SKM-1 (cell line): ENCODE measurements around the gene G6PC2.

ENCODE experiments used
- DNase-seq: peaks from one replicate; lab custom pipeline; 2025; ENCODE audit not compliant: unreplicated experiment; lab: John Stamatoyannopoulos, UW

The G6PC2 gene

GRCh38 chr2:168945508-168945907 lies 44.4 kb downstream of the G6PC2 start:
- DNase-seq = no peak

- peak; percentile 9 for DNase-seq
Measured at GRCh38 chr2:168948621-168949212, 47.6 kb downstream of the G6PC2 start.

- DNase-seq = no peak
Measured at GRCh38 chr2:168949324-168949723, 48.2 kb downstream of the G6PC2 start.

GRCh38 chr2:168951871-168952270 lies 50.8 kb downstream of the G6PC2 start:
- no peak for DNase-seq

- no peak for DNase-seq
Measured at GRCh38 chr2:168952424-168952823, 51.3 kb downstream of the G6PC2 start.

GRCh38 chr2:168954256-168954655 lies 53.2 kb downstream of the G6PC2 start:
- DNase-seq = no peak

- no peak for DNase-seq
Measured at GRCh38 chr2:168955321-168955720, 54.2 kb downstream of the G6PC2 start.

- no peak for DNase-seq
Measured at GRCh38 chr2:168956392-168956791, 55.3 kb downstream of the G6PC2 start.
